Measurements from ENCODE around the gene NANOS3.

Gene NANOS3

DNA sequence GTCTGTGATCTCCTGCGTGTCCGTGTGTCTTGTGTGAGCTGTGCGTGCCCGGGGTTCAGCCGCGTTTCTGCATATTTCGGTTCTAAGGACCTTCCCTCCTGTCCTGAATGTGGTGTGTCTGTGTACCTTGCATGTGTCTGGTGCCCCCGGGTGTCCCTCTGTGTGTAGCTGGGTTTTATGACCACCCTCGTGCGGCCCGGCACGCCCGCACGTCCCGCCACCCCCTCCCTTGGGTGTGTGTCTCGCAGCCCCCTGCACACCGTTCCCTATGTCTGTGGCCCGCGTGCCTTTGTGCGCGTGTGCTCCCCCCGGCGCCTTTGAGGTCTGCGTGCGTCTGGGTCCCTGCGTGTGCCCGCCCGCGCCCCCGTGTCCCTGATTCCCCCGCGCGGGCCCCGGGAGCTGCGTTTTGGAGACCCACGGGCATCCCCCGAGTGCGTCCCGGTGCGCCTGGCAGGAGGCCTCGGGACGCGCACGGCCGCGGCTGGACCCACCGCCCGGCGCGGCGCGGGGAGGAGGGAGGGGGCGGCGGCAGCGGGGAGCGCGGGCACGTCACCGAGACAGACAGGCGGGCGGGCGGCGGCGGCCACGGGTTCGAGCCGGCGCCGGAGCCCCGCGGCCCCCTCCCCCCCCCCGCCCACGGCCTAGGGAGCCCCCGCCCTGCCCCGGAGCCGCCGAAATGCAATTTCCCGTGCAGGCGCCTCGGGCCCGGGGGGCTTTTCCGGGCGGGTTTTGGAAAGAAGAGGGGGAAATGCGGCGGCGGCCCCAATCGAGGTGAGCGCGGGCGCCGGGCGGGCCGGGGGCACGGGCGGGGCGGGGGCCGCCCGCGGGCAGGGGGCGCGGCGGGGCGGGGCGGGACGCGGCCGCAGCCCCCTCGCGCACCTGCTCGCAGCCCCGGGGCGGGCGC lies 12.0 kb upstream of the NANOS3 start:
- no peak for DNase-seq (ENCODE audit: low spot score)

DNA sequence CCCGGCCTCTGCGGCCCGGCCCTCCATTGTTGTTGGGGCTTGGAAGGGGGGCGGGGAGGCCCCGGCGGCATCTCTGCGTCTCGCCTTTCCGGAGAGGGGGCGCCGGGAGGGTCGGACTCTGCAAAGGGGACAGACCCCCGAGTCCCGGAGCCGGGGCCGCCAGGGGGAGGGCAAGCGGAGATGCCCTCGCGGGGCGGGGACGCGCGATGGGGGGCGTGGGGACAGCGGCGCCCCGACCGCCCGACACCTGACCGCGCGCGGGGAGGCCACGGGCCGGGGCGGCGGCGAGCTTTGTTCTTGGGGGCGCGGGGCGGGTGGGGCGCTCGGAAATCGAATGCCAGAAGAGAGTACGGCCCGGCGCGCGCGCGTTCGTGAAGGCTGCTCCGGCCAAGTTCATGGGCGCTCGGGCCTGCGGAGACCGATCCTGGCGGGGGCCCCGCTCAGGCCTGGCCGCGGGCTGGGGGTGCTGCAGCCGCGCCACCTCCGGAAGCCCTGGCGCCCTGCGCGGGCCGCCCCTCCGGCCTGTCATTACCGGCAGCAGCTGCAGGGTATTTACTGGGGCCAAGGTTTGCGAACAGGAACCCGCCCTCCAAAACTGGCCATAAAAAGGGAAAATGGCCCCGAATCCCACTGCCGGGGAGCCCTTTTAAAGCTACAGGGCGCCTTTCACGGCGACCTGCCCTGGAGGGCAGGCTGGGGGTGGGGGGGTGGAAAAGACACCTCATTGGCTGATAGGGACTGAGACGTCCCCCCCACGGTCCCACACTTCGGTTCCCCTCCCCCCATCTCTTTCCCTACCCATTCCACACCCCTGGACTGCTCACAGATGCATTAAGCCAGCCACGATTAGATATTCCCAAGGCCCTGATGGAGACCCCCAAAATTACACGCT lies 11.1 kb upstream of the NANOS3 start:
- no peak for DNase-seq (ENCODE audit: low spot score)

DNA sequence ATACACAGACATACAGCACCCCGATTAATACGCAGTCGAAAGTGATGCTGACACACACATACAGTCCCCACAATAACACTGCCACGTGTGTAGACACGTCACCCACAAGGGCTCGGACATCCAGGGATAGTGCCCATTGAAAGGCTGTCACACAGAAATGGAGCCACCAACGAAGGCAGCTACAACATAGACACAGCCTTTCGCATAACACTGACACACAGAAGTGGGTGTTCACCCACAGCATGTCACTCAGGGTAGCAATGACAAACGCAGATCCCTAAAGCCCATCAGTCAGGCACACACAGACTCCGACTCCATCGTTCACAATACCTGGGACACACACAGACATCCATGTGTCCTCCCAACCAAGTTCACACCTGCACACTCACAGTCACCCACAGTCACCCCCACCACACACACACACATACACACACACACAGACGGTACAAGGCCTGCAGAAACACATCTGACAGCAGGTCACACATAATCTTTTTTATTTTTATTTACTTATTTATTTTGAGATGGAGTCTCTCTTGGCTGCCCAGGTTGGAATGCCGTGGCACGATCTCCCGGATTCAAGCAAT lies 10.4 kb upstream of the NANOS3 start:
- DNase-seq (ENCODE audit: low spot score) = no peak

DNA sequence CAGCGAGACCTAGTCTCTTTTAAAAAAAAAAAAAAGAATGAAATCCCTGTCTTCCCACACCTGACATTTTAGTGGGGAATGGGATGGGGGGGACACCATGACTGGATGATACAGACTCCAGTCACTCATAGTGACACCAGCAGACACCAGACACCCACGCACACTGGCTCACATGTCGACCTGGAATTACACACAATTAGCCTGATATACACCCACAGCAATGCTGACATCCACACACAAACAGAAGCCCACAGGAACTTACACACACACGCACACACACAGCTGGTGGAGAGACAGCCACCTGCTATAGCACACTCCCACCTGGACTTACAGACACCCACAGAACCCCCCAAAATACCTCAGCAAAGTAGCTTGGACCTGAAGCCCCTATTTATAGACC lies 8.3 kb upstream of the NANOS3 start:
- no peak for DNase-seq (ENCODE audit: low spot score)

DNA sequence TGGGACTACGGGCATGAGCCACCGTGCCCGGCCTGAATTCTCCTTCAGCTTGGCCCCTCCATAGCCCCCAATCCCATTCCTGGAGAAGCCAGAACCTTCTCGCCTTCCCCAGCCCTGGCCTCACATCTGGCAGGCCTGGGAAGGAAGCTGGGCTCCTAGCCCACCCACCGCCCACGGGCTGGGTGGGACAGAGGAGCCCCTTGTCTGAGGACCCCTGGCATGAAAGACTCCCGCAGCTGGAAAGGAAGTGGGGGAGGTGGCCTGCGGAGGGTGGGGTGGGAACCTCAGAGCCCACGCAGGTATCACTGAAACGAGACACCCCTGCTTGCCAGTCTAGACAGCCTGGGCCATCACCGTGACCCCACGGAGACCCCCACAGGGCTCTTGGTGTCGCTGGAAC lies 7.7 kb upstream of the NANOS3 start:
- DNase-seq (ENCODE audit: low spot score) = no peak

DNA sequence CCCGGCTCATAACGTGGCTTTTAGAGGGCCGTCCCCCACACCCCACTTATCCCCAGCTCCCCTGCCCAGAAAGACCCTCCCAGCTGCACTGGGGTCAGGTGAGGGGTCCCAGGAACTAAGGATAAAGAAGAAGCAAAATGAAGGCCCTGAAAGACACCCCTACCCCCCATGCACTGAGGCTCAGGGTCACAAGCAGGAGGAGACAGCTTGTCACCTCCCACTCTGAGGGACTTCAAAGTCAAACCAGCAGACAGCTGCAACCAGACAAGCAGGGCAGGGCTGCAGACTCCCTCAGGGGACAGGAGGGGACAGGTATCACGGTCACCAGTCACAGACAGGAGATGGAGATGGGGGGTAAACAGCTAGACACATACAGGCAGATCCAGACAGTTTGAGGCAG lies 6.1 kb upstream of the NANOS3 start:
- DNase-seq (ENCODE audit: low spot score) = no peak

DNA sequence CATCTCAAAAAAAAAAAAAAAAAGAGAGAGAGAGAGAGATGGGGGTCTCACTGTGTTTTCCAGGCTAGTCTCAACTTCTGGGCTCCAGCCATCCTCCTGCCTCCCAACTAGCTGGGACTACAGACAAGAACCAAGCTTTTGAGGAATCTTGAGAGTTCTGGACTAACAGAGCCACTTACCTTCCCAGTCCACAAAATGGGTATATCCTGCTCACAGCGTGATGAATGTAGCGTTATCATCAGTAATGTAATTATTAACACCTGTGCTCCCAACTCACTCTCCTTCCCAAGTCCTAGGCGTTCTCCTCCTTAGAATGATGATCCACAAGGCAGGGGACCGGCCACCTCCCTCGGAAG lies 4.6 kb upstream of the NANOS3 start:
- no peak for DNase-seq (ENCODE audit: low spot score)

DNA sequence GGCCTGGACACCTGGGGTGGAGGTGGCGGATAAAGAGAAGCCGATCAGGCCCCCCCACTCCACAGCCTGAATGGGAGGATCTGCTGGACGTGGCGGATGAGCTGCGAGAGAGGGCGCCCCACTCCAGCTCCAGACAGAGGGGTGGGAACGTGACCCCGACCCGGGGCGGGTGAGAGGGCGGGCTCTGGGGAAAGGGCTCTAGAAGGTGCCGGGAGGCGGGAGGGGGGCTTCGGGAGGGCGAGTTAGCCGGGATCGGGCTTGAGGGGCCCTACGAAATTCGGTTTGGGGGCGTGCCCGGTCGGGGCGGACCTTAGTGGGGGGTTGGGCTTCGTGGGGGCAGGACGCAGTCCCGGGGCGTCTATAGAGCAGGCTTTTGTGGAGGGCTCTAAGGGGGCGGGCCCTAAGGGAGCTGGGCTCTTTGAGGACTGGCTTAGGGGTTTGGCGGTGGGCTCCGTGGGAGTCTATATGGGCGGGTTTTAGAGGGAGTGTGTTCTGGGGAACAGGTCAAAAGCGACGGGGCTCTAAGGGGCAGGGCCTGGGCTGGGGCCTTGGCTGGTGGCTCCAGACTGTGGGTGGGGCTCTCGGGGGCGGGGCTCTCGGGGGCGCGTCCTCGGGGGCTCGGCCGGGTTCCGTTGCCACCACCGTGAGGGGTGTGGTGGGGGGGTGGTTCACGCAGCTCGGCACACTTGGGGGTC lies 4.1 kb upstream of the NANOS3 start:
- peak; percentile 80 for DNase-seq (ENCODE audit: low spot score)

DNA sequence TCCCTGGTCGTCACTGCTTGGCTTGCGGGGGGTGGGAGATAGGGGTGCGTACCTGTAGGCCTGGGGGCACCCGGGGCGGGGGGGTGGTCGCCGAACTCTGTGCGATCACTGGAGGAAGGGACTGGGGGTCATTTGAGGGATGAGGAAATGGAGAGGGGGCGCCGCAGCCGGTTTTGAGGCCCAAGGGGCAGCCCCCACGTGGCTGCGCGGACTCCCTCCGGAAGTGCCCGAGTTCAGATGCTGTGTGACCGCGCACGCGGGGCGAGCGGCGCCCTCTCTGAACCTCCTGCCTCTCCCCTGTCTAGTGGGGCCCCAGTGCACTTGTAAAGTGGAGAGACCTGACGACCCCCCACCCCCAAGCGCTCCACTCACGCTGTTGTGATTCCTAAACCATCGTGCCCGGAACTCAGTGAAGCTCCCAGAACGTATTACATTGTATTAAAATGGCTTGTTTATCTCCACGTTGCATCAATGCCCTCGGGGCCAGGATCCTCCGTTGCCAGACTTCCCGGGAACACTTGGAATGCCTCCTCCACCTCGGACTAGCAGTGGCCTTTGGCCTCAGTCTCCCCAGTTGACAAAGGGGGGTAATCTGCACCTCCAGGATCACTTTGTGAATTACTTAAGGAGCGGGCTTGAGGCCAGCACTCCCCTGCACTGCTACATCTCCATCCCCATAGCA lies 3.0 kb upstream of the NANOS3 start:
- DNase-seq (ENCODE audit: low spot score) = no peak

DNA sequence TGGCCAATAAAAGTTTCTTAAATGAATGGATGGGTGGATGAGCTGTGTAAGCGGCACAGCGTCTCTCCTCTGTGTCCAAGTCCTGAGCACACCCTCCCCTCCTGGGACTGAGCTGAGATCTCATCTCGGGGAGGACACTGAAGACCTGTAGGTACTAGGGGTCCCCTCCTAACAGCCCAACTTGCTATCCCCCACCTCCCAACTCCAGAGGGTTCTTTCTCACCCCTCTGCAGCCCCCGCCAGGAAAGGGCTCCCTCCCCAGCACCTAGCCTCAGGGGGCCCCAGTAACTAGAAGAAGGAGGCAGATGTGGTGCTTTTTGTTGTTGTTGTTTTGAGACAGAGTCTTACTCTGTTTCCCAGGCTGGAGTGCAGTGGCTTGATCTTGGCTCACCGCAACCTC lies 1.1 kb upstream of the NANOS3 start:
- DNase-seq (ENCODE audit: low spot score) = no peak

DNA sequence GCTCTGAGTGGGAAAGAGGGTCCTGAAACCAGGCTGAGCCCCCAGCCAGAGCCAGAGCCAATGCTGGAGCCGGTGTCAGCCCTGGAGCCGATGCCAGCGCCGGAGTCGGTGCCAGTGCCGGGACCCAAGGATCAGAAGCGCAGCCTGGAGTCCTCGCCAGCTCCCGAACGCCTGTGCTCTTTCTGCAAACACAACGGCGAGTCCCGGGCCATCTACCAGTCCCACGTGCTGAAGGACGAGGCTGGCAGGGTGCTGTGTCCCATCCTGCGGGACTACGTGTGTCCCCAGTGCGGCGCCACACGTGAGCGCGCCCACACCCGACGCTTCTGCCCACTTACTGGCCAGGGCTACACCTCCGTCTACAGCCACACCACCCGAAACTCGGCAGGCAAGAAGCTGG lies 369 bp downstream of the NANOS3 start:
- no peak for DNase-seq (ENCODE audit: low spot score)

DNA sequence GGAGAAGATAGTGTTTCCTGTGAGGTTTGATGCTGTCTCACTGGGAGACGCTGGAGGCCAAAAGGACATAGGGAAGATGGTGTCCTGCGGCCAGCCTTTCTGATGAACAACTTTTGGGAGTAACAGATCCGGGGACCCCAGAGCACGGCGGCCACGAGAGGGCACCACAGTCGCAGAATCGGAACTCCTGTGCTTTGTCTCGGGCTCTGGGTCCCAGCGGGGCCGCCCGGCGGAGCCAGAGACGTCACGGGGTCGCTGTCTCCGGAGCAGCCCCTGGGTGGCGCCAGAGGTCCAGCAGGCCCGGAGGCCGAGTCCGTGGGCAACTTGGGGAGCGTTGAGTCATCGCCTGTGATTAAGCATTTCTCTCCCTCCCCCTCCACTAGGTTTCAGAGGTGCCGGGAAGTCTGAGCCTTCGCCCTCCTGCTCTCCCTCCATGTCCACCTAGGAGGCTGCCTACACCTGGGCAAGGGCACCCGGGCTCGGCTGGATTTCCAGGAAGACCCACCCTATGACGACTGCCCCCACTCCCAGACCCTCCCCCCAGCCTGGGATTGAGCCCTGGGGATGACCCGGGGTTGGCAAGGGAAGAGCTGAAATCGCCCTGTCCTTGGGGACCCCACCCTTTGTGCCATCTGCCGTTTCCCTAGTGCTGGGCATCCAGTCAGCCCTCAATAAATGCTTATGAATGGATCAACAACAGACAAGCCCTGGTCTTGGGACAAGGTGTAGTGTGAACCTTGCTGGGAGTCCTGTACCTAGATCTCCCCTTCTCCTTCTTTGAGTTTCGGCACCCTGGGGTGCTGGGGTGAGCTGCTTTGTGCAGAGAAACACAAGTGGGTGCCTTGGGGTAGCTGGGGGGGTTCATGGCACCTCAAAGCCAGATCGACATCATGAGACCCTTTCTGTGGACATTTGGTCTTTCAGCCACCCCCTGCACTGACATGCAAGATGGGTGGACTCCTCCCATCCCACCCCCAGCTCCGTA lies 3.4 kb downstream of the NANOS3 start:
- DNase-seq (ENCODE audit: low spot score) = peak; percentile 95

DNA sequence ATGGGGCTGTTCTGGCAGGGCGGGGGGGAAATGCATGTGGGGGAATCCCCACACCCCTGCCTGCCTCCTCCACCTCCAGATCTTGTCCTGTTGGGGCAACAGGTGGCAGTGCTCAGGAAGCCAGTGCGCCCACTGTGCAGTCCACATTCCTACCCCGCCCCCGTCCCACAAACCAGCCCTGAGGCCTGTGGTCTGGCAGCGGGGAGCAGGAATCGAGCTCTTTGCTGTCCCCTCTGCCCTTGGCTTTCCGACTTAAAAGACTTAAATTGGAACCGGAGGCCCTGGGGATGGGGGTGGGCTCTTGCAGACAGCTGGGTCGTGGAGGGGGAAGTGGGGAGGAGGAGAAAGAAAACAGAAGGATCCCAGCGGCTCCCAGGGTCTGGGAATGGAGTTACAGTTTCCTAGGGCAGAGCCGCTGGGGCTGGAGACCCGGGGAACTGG lies 4.3 kb downstream of the NANOS3 start:
- no peak for DNase-seq (ENCODE audit: low spot score)

DNA sequence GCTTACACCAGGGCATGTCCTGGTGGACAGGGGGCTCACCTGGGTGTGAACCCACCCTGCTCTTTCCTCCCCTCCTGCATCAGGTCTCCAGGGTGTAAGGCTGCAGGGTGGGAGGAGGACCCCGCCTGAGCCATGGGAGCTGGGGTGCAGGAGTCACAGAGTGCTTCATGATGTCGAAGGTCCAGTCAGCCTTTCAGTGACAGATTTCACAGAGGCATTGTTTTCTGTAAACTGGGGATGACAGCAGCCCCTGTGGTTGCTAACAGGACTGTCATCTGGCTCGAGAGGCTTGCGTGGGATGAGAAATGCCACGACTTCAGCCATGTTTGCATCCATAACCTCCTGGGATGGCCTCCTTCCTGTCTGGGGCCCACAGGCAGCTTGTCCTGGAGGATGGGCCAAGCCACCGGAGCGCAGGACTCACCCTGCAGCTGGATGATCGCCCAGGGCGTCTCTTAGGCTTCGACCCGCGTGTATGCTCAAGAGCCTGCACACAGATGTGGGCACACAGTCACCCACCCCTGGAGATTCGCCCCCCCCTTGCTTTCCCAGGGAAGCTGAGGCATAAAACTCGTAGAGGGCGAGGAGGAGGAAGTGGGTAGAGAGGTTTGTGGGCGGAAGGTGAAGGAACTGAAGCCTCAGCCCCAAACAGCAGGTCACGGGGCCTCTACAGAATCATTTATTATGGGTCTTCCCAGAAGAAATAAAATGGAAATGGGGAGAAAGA lies 4.9 kb downstream of the NANOS3 start:
- peak; percentile 41 for DNase-seq (ENCODE audit: low spot score)

DNA sequence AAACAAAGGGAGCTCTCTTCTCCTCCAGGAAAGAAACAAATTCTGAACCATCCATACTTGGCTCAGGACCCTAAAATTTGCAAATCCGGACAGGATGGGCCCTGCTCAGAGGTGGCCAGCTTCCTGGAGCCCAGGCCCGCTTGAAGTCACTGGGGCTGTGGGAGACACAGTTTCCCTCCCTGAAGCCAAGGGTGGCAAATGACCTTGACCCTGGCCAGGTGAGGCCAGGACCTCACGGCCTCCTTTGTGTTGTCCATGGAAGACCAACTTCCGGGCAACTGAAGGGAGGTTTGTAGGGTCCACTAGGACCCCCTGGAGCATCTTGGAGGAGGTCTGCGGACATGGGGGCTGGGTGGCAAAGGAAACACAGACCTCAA lies 5.5 kb downstream of the NANOS3 start:
- no peak for DNase-seq (ENCODE audit: low spot score)

DNA sequence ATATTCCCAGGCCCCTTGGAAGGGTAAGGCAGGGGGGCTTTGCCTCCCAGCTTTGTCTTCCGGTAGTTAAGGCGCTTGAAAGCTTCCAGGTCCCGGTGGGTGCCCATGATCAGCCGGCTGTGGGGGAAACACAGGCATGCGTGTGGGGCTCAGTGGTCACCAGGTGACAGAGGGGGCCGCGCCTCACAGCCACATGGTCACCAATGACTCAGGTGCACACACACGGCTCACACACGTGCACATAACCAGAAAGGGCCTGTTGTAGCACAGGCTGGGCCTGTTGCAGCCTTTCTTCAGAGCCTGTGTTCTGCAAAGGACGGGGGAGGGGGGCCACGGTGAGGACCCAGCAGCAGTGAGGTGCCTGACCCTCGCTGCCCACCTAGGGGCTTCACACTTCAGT lies 5.9 kb downstream of the NANOS3 start:
- DNase-seq (ENCODE audit: low spot score) = no peak

DNA sequence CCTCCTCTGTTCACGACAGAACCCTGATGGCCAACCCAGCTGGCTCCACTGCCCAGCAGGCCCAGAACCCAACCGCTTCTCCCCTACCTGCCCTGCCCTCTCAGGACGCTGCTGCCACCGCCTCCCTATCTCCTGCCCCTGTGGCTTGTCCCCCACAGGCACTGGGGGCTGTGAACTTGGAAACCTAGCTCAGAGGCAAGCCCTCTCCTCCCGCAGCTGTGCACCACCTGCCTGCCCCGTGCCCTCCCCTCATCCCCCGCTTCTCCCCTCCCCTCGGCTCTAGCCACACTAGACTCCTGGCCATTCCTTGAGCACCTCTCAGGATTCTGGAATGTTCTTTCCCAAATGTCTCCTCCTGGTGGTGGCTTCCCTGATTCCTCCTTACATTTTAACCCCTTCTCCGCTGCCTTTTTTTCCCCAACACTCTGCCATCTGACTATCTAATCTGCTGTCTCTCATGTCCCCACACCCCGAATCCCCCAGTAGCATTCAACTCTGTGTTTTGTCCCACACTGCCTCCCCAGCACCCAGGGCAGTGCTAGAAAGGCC lies 6.7 kb downstream of the NANOS3 start:
- no peak for DNase-seq (ENCODE audit: low spot score)

DNA sequence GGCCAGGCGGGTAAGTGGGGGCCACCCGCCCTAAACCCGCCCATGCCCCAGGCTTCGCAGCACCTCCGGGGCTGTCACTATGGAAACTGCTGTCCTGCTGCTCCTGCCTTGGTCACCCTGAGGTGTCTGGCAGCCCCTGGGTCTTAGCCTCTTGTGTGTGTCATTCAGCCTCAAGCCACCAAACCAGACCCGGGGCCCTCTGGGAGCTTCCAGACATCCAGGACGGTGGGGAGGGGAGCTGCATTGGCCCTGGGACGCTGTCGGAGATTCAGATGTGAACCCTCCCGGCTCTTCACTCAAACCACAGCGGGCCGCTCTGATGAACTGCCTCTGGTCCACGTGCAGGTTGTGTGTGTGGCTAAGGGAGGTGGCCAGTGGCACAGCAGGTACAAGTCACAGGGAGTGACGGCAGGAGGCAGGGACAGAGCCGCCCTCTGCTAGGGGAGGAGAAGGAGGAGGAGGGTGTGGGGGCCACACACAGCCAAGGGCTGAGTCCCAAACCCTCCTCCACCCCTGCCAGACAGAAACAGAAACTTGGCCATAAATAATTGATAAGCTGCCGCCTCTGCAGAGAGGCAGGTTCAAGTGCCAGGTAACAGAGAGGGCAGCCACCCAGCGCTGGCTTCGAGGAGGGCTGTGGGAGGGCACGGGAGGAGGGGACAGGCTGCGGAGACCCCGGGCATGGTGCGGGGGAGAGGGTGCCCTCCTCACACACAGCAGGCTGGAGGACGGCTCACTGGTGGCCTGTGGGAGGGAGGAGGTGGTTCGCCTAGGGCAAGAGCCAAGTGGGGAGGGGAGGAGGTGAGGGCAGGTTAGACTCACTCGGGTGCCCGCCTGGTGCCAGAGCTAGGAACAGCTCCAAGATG lies 8.0 kb downstream of the NANOS3 start:
- DNase-seq (ENCODE audit: low spot score) = no peak

Measured in NAMALWA (cell line).